Ishikawa (cell line): Measurements from ENCODE around the gene SERTAD2.

Experiments
- EGR1 ChIP-seq: IDR thresholded peaks from 2 replicates; pipeline ENCODE4 v1.6.1; 2012
- NFIC ChIP-seq: IDR thresholded peaks from 2 replicates; pipeline ENCODE4 v1.6.1; 2012
- RAD21 ChIP-seq: IDR thresholded peaks from 2 replicates; pipeline ENCODE4 v1.6.1; 2012; ENCODE audit warnings: low read depth
- TCF12 ChIP-seq: IDR thresholded peaks from 2 replicates; pipeline ENCODE4 v1.6.1; 2012; ENCODE audit warnings: low read depth
- YY1 ChIP-seq: IDR thresholded peaks from 2 replicates; pipeline ENCODE4 v1.6.1; 2012; ENCODE audit warnings: low read depth
- ZBTB7A ChIP-seq: IDR thresholded peaks from 2 replicates; pipeline ENCODE4 v1.6.1; 2012; ENCODE audit warnings: low read depth
- TF ChIP-seq, protein P1 (sequence below): IDR thresholded peaks from 2 replicates; pipeline ENCODE4 v1.6.1; 2012

DNA sequence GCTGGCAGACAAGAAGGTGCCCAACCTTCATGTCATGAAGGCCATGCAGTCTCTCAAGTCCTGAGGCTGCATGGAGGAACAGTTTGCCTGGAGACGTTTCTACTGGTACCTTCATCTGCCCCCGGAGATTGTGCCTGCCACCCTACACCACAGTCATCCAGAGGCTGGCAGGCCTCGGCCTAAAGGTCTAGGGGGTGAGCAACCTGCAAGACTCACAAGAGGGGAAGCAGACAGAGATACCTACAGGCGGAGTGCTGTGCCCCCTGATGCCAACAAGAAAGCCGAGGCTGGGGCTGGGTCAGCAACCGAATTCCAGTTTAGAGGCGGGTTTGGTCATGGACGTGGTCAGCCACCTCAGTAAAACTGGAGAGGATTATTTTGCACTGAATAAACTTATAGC lies 12.0 kb upstream of the SERTAD2 start:
- TF ChIP-seq RAD21 (no peak), EGR1 (no peak), YY1 (no peak), ZBTB7A (no peak), NFIC (no peak), TCF12 (no peak)
- TF ChIP-seq, protein P1, sequence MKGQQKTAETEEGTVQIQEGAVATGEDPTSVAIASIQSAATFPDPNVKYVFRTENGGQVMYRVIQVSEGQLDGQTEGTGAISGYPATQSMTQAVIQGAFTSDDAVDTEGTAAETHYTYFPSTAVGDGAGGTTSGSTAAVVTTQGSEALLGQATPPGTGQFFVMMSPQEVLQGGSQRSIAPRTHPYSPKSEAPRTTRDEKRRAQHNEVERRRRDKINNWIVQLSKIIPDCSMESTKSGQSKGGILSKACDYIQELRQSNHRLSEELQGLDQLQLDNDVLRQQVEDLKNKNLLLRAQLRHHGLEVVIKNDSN: no peak
